ENCODE measurements around the gene WBP2NL. TPM values are rescaled to one million over a fixed set of nuclear protein-coding genes. Genes with fewer than 3 reads are reported as not detected.

The WBP2NL gene
- total RNA-seq, 1 experiment from 2014 or later: 0.22 TPM

DNA sequence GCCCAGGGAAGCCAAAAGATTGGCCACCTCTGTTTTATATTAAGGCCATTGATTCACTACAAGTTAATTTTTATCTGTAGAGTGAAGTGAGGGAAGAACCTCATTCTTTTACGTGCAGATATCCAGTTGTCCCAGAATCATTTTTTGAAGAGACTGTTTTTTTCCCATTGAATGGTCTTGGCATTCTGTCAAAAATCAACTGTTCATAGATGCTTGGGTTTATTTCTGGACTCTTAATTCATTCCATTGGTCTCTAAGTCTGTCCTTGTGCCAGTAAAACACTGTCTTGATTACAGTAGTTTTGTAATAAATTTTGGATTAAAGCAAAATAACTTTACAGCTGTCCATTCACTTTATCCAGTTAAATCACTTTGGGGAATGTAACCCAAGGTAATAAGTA, 26.8 kb downstream of the WBP2NL start:
- Mint-ChIP-seq H3K27me3 (ENCODE audit: low read depth) (peaks cover 6% of the 10 kb centered on the region), H3K9me3 (no peaks in the 10 kb centered on the region), H3K27ac (no peak overlapping the region), H3K4me3 (no peak overlapping the region), H3K36me3 (ENCODE audit: insufficient read depth in 1 of 3, low read depth in 3 of 3) (no peaks in the 10 kb centered on the region), H3K4me1 (no peaks in the 10 kb centered on the region)
- no peak overlapping the region for H4K8ac ChIP-seq (replicated peaks; ENCODE audit: insufficient read length, low read depth, low read length)
- no peak overlapping the region for H3K56ac ChIP-seq (ENCODE audit: insufficient read length, low read depth, low read length)
- H3K23ac ChIP-seq (ENCODE audit: insufficient read length, low read depth, low read length): no peak overlapping the region
- no peak overlapping the region for H2BK20ac ChIP-seq (ENCODE audit: low read depth, low read length, poor library complexity, severe bottlenecking)
- H3K14ac ChIP-seq (ENCODE audit: insufficient read depth, low read length): no peak overlapping the region
- no peaks in the 10 kb centered on the region for H3K27me3 ChIP-seq (ENCODE audit: insufficient read depth, low read length)
- no peaks in the 10 kb centered on the region for H3K79me1 ChIP-seq (ENCODE audit: insufficient read depth, low read depth, low read length, poor library complexity, severe bottlenecking)
- H3K4me2 ChIP-seq (ENCODE audit: insufficient read depth, insufficient read length, low read length): no peak overlapping the region
- H2BK5ac ChIP-seq (ENCODE audit: insufficient read length, low read length): no peak overlapping the region
- H2BK12ac ChIP-seq (ENCODE audit: insufficient read length, low read depth, low read length): no peak overlapping the region
- no peak overlapping the region for H2BK15ac ChIP-seq (ENCODE audit: low read depth, low read length)
- no peaks in the 10 kb centered on the region for H4K20me1 ChIP-seq (ENCODE audit: control insufficient read depth, insufficient read depth, insufficient read length)
- no peak overlapping the region for H3K4ac ChIP-seq (ENCODE audit: low read depth, low read length)
- H4K5ac ChIP-seq (ENCODE audit: insufficient read length, low read depth, low read length): no peak overlapping the region
- H4K91ac ChIP-seq (ENCODE audit: insufficient read length, low read depth, low read length): no peak overlapping the region
- no peak overlapping the region for H3K18ac ChIP-seq (ENCODE audit: insufficient read length, low read depth, low read length)
- DNase-seq: no peak
- no peaks in the 10 kb centered on the region for H3K9me3 ChIP-seq (ENCODE audit: control insufficient read depth, low read depth, low read length)
- H3K23me2 ChIP-seq (ENCODE audit: insufficient read length, low read depth, low read length, poor library complexity, severe bottlenecking): no peaks in the 10 kb centered on the region
- no peak overlapping the region for H2AFZ ChIP-seq (ENCODE audit: low read length)
- TF ChIP-seq, protein P1, sequence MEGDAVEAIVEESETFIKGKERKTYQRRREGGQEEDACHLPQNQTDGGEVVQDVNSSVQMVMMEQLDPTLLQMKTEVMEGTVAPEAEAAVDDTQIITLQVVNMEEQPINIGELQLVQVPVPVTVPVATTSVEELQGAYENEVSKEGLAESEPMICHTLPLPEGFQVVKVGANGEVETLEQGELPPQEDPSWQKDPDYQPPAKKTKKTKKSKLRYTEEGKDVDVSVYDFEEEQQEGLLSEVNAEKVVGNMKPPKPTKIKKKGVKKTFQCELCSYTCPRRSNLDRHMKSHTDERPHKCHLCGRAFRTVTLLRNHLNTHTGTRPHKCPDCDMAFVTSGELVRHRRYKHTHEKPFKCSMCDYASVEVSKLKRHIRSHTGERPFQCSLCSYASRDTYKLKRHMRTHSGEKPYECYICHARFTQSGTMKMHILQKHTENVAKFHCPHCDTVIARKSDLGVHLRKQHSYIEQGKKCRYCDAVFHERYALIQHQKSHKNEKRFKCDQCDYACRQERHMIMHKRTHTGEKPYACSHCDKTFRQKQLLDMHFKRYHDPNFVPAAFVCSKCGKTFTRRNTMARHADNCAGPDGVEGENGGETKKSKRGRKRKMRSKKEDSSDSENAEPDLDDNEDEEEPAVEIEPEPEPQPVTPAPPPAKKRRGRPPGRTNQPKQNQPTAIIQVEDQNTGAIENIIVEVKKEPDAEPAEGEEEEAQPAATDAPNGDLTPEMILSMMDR (conservative IDR thresholded peaks at IDR 0.05): no peak
- WGBS (ENCODE audit: extremely low coverage, insufficient read length, low lambda C conversion rate): no CpG with 5 or more reads among the region's 1 CpG
- no peak overlapping the region for H3K27ac ChIP-seq (ENCODE audit: insufficient read length, low read depth, low read length)
- H3T11ph ChIP-seq (ENCODE audit: low read length): no peak overlapping the region
- no peaks in the 10 kb centered on the region for H3K4me1 ChIP-seq (ENCODE audit: insufficient read depth, low read length)
- H2AK5ac ChIP-seq (ENCODE audit: insufficient read length, low read length): no peak overlapping the region
- H2BK120ac ChIP-seq (ENCODE audit: low read depth, low read length, poor library complexity, severe bottlenecking): no peak overlapping the region
- no peak overlapping the region for H3K9ac ChIP-seq (ENCODE audit: extremely low read depth, insufficient read length, low read length)
- H3K79me2 ChIP-seq (ENCODE audit: insufficient read depth, low read length): no peaks in the 10 kb centered on the region
